GM13976 (cell line): ENCODE measurements around the gene NAPG.

Experiments used
- DNase-seq: peaks from one replicate; pipeline ENCODE4 v3.0.0; 2012; ENCODE audit warnings: low spot score
- CTCF ChIP-seq: IDR thresholded peaks from 2 replicates; pipeline ENCODE4 v1.5.1; 2012; ENCODE audit warnings: borderline replicate concordance, mild to moderate bottlenecking; ENCODE audit not compliant: insufficient read depth; ENCODE audit errors: extremely low read depth, missing control alignments, control extremely low read depth
- in situ Hi-C: fragments of 300-500 bp; cut with MboI; formaldehyde crosslinking; loops from one replicate; pipeline ENCODE4 v1.12.0; 2022; ENCODE audit warnings: low sequenced_read_pairs, mixed read lengths, inconsistent platforms; ENCODE audit not compliant: unreplicated experiment

Gene NAPG

DNA sequence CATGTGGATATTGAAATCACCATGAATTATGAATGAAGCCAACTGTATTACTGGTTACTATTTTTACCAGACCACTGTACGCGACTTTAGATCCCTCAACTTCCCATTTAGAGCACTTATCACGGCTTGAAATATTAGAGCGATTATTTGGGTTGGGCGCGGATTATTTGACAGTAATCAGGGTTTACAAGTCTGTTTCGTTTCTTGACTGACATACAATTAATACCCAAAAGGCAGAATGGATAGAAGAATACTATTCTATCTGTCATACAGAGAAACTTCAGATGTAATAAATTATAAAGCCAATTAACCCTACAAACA lies 496 bp upstream of the NAPG start:
- in situ Hi-C loops = no loop called here
- no peak for DNase-seq
- TF ChIP-seq CTCF = no peak

GRCh38 chr18:10526561-10526949 lies 728 bp downstream of the NAPG start:
- DNase-seq = peak; percentile 42
- no peak for TF ChIP-seq CTCF
- in situ Hi-C loops = no loop called here

DNA sequence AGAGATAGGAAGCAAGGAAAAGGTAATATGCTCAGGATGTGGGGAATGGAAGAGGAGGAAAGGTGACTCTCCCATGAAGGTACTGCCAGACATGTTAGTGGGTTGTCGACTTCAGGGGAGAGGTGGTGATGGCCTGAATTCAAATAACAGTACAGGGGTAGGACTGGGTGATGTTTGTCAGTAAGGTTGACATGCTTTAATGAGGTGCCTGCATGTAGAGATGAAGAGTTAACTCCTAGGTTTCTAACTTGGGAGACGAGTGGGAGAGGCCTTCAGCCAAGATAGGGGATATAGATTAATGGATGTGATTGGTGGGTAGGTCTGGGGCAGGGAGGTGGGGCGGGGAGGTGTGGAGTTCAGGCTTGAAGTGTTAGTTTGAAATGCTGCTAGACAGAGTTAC lies 2.6 kb downstream of the NAPG start:
- no peak for DNase-seq
- no peak for TF ChIP-seq CTCF
- in situ Hi-C loops = no loop called here

- in situ Hi-C loops = no loop called here
- no peak for DNase-seq
- no peak for TF ChIP-seq CTCF
Measured at GRCh38 chr18:10530002-10530401, 4.2 kb downstream of the NAPG start.

DNA sequence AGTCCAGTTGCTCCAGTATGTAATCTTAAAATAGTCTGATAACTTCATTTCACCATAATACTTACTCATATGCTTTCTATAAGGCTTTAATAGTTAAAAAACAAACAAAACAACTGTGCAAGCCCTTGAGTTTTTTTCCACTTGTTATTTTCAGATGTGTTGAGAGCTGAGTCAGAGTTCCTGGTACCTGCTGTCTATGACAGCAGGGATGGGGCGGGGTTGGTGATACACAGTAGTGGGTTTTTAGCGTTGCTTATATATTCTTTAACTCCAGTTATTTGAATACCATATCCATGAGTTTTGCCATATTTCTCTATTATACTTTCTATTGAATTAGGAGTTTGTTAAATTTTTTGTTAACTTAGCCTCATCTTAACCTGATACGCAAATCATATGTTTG lies 5.0 kb downstream of the NAPG start:
- TF ChIP-seq CTCF = no peak
- in situ Hi-C loops = no loop called here
- no peak for DNase-seq

DNA sequence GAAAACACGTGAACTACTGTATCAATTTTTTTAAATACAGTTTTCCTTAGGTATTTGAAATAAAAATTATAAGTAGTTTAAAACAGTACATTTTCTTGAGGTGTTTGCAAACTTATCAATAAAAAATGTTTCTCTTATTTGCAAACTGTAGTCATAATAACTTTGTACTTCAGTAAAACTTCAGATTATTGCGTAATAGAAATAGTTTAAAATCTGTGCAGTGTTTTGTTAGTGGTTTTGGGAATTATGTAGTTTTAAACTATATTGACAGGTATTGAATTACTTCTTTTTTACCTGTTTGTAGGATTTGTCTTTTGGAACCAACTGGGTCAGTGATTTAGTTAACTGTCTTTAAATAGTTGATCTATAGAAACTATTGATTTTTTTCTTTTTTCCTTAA lies 7.3 kb downstream of the NAPG start:
- TF ChIP-seq CTCF = no peak
- in situ Hi-C loops = no loop called here
- DNase-seq = no peak

DNA sequence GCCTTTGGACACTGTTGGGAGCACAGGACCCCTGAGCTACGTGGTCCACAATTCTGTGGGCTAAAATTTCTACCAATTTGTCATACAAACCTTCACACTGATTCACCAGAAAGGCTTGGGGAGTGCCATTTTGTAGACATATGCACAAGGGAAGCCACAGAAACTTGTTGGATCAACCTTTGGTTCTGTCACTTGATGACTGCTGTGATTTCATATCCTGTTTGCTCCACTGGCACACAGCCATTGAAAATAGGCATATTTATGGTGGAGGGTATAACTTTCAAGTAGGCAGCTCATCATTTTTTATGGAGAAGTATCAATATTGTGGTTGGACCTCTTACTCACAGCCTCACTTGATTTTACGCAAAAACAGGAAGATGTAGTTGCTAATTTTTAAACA lies 10.5 kb downstream of the NAPG start:
- no peak for TF ChIP-seq CTCF
- DNase-seq = no peak
- in situ Hi-C loops = no loop called here
